HG03457 (cell line): ENCODE data around the gene FAM163B.
"Not testable (repeated sequence)": the region's sequence is repeated elsewhere in the genome, so short reads cannot be mapped to it uniquely, and the experiment has no call there.

Experiments used
- ATAC-seq: cut with Tn5 transposase; IDR thresholded peaks from one replicate; pipeline ENCODE4 v1.9.1; 2021; ENCODE audit warnings: moderate number of reproducible peaks; ENCODE audit not compliant: unreplicated experiment

Gene FAM163B

GRCh38 chr9:133570691-133571080, 38.5 kb downstream of the FAM163B start:
- ATAC-seq = no peak

GRCh38 chr9:133569891-133570690, 39.1 kb downstream of the FAM163B start:
- no peak for ATAC-seq

- no peak for ATAC-seq
These were observed 39.9 kb downstream of the FAM163B start for GRCh38 chr9:133569121-133569785.

GRCh38 chr9:133568186-133568585, 41.0 kb downstream of the FAM163B start:
- no peak for ATAC-seq

- no peak for ATAC-seq
These were observed 42.4 kb downstream of the FAM163B start for GRCh38 chr9:133566817-133567216.

- ATAC-seq = no peak
These were observed 42.8 kb downstream of the FAM163B start for GRCh38 chr9:133566382-133566781.

GRCh38 chr9:133564451-133565116, 44.6 kb downstream of the FAM163B start:
- no peak for ATAC-seq

GRCh38 chr9:133563814-133564213, 45.4 kb downstream of the FAM163B start:
- not testable (repeated sequence) for ATAC-seq

- ATAC-seq = no peak
These were observed 45.8 kb downstream of the FAM163B start for GRCh38 chr9:133563291-133563796.

GRCh38 chr9:133562611-133563290, 46.4 kb downstream of the FAM163B start:
- no peak for ATAC-seq

GRCh38 chr9:133561976-133562554, 47.1 kb downstream of the FAM163B start:
- no peak for ATAC-seq

- no peak for ATAC-seq
These were observed 48.2 kb downstream of the FAM163B start for GRCh38 chr9:133560944-133561343.

- ATAC-seq = no peak
These were observed 48.9 kb downstream of the FAM163B start for GRCh38 chr9:133560311-133560710.

- no peak for ATAC-seq
These were observed 50.7 kb downstream of the FAM163B start for GRCh38 chr9:133558191-133559126.

GRCh38 chr9:133557581-133557980, 51.6 kb downstream of the FAM163B start:
- ATAC-seq = no peak

- no peak for ATAC-seq
These were observed 52.8 kb downstream of the FAM163B start for GRCh38 chr9:133556354-133556753.

GRCh38 chr9:133554729-133555128, 54.5 kb downstream of the FAM163B start:
- ATAC-seq = no peak

GRCh38 chr9:133553973-133554713, 55.0 kb downstream of the FAM163B start:
- ATAC-seq = no peak

- ATAC-seq = no peak
These were observed 56.1 kb downstream of the FAM163B start for GRCh38 chr9:133553123-133553522.
